ENCODE measurements around the gene SLC25A17.
"Not testable (repeated sequence)": the region's sequence is repeated elsewhere in the genome, so short reads cannot be mapped to it uniquely, and the experiment has no call there.

The SLC25A17 gene

DNA sequence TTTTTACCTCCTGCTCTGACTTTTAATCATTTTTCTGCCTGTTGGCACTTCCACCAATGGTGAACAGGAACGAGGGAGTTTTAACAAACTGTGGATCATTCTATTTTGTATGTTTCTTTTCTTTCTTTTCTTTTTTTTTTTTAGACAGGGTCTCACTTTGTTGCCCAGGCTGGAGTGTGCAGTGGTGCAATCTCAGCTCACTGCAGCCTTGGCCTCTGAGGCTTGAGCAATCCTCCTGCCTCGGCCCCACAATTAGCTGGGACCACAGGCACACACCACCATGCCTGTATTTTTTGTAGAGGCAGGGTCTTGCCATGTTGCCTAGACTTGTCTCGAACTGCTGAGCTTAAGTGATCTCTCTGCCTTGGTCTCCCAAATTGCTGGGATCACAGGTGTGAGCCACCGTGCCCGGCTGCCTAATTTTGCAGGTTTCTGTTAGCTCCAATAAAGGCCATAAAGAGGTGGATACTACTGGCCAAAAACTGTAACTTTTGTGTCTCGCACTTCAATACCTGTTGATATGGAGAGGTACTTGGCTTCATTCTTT lies 59.8 kb downstream of the SLC25A17 start:
- in situ Hi-C loops (cut with HindIII; ENCODE audit: low sequenced_read_pairs): no loop called here

DNA sequence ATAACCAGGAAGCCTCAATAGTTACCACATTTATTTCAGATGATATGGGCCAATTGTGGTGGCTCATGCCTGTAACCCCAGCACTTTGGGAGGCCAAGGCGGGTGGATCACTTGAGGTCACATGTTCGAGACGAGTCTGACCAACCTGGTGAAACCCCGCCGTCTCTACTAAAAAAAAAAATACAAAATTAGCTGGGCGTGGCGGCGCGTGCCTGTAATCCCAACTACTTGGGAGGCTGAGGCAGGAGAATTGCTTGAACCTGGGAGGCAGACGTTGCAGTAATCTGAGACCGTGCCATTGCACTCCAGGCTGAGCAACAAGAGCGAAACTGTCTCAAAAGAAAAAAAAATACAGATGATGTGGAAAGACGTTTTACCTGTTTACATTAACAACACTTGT lies 60.3 kb downstream of the SLC25A17 start:
- in situ Hi-C loops (cut with HindIII; ENCODE audit: low sequenced_read_pairs): not testable (repeated sequence)

DNA sequence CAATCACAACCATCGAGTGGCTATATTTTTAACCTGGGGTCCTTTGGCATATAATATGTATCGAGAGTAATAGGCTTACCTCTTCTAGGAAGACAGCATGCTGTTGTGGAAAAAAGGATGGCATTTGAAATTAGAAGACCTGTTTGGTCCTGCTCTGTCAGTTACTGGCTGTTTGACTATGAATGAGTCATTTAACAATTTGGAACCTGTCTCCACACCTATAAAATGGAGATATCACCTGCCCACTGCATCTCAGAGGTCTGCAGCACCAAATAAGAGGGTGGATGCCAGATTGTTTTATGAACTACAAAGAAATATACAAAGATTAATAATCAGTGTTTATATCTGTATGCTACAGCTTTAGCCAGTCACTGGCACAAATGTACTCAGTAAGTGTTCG lies 60.8 kb downstream of the SLC25A17 start:
- in situ Hi-C loops (cut with HindIII; ENCODE audit: low sequenced_read_pairs): no loop called here

DNA sequence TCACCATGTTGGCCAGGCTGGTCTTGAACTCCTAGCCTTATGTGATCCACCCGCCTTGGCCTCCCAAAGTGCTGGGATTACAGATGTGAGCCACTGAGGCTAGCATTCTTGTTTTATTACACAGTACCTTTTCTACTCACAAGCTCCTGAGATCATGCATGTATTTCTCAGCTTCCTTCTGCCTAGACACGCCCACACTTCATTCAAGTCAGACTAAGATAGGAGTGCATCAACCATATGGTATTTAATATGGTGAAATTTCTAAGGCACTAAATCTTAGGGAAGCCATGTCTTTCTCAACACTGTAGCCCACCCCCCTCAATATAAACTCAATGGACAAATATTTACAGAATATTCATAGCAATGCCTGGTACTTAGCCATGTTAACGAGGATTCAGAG lies 62.1 kb downstream of the SLC25A17 start:
- in situ Hi-C loops (cut with HindIII; ENCODE audit: low sequenced_read_pairs): no loop called here

DNA sequence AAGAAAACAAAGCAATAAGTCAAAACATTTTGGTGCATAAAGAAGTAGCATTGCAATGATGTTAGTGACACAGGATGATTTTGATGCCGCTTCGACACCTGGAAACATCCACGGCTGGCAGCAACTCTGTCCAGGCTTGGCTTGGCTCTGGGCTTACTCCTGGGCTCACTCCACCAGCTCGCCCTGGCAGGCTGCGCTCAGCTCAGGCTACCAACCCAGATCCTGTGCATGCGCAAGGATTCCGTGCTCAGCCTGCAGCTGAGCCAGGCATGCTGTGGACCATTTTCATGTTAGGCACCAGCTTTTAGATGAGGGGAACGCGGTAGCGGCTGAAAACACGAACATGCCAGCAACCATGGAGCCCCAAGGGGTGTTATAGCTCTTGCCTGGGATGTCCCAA lies 66.0 kb downstream of the SLC25A17 start:
- in situ Hi-C loops (cut with HindIII; ENCODE audit: low sequenced_read_pairs): no loop called here

DNA sequence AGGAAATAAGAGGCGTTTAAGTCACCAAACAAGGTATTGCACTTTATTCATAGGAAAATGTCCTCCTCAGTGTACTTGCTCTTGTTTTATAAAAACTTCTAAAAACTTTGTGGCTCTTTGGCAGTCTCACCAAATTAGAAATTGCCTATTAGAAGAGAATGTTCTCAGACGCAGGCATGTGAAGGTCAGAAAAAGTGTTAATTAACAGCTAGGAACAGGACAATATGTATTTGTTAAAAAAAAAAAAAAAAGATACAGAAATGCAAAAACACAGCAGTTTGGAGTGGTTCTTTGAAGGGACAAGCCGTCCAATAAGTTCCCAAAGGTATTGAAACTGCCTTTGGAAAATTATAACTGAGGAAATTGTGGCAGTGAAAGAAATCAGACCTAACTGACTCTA lies 67.9 kb downstream of the SLC25A17 start:
- in situ Hi-C loops (cut with HindIII; ENCODE audit: low sequenced_read_pairs): no loop called here

DNA sequence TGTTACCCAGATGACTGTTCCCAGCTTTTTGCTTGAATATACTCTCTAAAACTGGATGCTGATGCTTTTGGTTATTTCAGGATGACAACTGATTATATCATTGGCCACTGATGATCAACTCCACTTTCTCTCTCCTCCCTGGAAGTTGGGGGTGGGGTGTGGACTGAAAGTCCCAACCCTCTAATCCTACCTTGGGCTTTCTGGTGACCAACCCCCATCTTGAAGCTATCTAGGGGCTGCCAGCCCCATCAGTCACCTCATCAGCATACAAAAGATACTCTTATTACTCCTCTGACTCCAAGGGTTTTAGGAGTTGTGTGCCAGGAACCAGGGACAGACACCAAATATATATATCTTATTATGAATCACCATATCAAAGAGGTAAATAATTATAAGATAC lies 69.3 kb downstream of the SLC25A17 start:
- in situ Hi-C loops (cut with HindIII; ENCODE audit: low sequenced_read_pairs): no loop called here

DNA sequence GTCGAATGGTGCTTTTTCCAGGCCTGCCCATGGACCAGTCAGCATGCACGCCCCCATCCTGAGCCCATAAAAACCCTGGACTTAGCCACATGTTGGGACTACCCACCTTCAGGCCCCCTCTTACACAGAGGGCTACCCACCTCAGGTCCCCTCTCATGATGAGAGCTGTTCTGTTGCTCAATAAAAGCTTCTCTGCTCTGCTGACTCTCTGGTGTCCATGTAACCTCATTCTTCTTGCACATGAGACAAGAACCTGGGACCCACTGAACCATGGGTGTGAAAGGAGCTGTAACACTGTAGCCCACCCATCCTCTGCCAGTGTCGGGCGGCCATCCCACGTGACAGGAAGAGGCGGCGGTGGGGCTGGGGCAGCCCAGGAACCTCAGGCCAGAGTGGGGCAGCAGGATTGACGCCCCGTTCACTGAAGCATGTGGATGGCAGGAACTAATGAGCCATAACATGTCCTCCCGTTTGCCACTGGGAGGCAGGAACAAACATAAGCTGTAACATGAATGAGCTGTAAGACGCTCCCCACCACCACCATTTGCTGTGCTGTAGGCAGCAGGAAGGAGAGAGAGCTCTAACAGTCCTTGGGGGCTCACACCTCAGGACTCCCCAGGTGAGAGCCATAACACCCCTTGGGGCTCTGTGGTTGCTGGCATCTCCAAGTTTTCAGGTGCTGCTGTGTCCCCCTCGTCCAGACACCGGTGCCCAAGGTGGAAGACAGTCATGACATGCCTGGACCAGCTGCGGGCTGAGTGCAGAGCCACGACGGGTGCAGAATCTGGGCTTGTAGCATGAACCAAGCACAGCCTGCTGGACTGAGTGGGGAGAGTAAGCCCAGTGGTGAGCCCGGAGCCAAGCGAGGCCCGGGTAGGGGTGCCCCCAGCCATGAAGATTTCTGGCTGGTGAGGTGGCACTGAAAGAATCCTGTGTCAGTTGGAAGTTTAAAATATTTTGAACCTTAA lies 70.5 kb downstream of the SLC25A17 start:
- in situ Hi-C loops (cut with HindIII; ENCODE audit: low sequenced_read_pairs): no loop called here

DNA sequence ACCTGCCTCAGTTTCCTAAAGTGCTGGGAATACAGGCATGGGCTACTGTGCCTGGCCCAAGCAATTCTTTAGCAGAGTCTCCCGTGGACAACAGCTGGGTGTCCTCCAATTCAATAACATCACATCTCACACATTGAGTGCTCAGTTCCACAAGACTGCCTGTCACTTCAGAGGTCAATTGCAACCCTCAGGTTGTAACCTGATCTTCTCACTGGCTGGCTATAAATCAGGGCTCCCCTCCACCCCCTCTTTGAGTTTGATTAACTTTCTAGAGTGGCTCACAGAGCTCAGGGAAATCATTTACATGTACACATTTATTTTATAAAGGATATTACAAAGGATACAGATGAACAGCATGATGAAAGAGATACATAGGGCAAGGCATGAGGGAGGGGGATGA lies 71.8 kb downstream of the SLC25A17 start:
- in situ Hi-C loops (cut with HindIII; ENCODE audit: low sequenced_read_pairs): no loop called here

DNA sequence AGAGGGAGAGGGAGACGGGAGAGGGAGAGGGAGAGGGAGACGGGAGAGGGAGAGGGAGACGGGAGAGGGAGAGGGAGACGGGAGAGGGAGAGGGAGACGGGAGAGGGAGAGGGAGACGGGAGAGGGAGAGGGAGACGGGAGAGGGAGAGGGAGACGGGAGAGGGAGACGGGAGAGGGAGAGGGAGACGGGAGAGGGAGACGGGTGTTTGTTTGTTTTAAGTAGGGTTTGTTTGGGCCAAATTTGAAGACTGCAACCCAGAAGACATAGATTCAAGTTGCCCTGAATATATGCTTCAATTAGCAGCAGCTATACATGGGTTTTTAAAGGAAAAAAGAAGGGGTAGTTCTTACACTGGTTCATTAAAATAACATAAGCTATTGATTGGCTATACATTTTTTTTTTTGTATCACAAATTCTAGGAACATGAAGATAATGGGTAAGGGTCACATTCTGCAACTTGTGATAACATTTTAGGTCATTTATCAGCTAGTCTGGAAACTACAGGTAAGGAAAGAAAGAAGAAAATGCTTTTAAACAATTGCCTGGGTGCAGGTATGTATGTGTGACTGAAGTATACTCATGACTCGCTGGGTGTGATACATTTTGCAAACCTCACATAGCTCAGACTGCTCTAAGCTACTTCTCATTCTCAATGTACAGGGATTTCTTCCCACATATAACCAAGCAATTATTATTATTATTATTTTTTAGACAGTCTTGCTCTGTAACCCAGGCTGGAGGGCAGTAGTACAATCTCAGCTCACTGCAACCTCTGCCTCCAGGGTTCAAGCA lies 72.5 kb downstream of the SLC25A17 start:
- in situ Hi-C loops (cut with HindIII; ENCODE audit: low sequenced_read_pairs): no loop called here

DNA sequence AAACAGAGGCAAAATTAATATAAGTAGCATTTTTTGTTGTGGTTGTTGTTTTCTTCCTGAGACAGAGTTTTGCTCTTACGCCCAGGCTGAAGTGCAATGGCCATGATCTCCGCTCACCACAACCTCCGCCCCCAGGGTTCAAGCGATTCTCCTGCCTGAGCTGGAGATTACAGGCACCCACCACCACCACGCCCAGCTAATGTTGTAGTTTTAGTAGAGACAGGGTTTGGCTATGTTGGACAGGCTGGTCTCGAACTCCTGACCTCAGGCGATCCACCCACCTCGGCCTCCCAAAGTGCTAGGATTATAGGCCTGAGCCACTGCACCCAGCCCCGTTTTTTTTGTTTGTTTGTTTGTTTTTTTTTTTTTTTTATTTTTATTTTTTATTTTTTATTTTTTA lies 75.4 kb downstream of the SLC25A17 start:
- in situ Hi-C loops (cut with HindIII; ENCODE audit: low sequenced_read_pairs): no loop called here

DNA sequence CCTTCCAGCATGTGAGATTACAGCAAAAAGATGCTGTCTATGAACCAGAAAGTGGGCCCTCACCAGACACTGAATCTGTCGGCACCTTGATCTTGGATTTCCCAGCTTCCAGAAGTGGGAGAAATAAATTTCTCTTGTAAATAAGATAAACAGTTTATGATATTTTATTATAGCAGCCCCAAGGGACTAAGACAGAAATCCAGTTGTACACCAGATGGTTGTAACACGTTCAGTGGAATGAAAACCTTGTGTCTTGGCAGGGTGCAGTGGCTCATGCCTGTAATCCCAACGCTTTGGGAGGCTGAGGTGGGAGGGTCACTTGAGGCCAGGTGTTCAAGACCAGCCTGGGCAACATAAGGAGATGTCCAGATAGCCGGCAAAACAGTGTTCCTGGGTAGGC lies 78.0 kb downstream of the SLC25A17 start:
- in situ Hi-C loops (cut with HindIII; ENCODE audit: low sequenced_read_pairs): no loop called here

DNA sequence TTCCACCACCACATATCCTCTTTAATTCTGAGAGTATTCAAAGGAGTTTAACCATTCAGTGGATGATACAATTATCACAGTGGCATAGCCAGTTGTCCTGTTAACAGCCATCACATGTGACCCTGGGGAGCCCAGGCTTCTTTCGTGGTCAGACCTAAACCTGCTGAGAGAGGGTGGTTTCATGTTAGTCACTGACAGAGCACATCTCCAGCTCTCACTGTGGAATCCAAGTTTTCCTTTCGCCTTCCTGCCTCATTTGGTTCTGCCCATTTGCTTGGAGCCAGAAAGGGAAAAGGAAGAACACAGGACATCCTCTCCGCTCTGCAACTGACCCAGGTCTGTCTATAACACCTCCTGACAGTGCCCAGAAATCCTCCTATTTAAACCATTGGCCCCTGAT lies 79.4 kb downstream of the SLC25A17 start:
- in situ Hi-C loops (cut with HindIII; ENCODE audit: low sequenced_read_pairs): no loop called here

DNA sequence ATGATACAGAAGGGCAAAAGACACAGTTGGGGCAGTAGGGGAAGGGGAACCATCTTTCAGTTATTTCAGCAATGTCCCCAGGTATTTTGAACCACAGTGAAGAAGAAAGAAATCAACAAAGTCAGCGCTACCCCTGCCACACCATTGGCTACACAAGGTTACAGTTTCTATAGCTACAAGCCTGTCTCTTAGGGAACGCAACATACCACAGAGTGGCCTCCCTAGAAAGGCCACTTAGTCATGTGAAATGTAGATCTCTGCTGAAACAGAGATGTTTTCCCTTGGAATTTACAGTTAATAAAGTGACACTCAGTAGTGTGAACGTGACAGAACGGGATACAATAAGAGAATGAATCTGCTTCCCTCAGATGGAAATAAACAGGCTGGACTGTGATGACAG lies 85.2 kb downstream of the SLC25A17 start:
- in situ Hi-C loops (cut with HindIII; ENCODE audit: low sequenced_read_pairs): no loop called here

DNA sequence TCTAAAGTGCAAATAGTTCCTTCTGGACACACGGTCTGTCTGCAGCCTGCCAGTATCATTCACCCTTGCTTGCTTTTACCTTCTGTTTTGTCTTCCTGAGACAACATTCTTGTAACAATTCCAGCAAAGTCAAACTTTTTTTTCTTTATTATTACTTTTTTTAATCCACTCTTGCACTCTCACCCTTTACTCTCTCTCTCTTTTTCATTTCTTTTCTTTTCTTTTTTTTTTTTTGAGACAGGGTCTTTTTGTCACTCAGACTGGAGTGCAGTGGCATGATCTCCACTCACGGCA lies 86.2 kb downstream of the SLC25A17 start:
- in situ Hi-C loops (cut with HindIII; ENCODE audit: low sequenced_read_pairs): no loop called here

DNA sequence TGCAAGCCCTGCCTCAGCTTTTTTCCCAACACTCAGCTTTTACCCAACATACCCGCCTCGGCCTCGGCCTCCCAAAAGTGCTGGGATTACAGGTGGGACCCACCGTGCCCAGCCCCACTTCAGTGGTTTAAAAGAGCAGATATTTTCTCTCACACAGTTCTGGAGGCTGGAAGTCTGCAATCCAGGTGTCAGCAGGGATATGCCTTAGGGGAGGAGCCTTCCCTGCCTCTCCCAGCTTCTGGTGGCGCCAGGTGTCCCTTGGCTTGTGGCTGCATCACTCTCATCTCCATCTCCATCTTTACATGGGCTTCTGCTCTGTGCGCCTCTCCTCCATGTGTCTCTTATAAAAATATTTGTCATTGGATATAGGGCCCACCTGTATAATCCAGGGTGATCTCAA lies 89.9 kb downstream of the SLC25A17 start:
- in situ Hi-C loops (cut with HindIII; ENCODE audit: low sequenced_read_pairs): no loop called here

DNA sequence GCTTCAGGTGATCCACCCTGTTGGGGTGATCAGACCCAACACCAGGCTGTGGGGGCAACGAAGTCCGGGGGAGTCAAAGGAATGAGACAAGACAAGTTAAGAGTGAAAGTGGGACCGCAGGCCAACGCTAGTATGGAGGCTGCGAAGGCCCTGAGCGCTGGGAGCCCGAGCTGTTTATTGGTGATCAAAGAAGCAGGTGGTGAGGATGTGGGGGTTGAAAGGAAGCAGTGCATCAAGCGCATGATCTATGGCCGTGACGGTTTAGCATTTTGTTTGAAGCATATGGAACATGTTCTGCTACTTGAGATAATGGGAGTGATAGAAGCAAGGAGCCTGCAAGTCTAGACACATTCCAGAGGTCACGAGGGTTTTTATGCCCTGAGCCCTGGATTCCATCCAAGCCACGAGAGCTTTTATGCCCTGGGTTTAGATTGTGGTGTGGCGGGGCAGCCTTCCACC lies 90.4 kb downstream of the SLC25A17 start:
- in situ Hi-C loops (cut with HindIII; ENCODE audit: low sequenced_read_pairs): no loop called here

DNA sequence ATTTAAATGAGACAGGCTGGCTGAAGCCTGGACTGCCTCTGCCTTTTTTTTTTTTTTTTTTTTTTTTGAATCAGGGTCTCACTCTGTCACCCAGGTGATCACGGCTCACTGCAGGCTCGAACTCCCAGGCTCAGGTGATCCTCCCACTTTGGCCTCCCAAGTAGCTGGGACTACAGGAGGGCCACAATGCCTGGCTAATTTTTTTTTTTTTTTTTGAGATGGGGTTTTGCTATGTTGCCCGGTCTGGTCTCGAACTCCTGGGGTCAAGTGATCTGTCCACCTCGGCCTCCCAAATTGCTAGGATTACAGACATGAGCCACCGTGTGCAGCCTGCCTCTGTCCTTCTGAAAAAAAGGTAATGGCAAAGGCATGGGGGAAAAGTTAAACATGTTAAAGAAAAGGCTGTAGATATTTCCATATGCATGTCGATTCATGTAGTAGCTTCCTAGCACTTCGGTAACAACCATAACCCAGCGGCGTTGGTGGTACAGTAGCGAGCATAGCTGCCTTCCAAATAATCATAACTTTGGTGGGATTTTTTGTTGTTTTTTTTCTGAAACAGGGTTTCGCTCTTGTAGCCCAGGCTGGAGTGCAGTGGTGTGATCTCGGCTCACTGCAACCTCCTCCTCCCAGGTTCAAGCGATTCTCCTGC lies 91.1 kb downstream of the SLC25A17 start:
- in situ Hi-C loops (cut with HindIII; ENCODE audit: low sequenced_read_pairs): no loop called here

DNA sequence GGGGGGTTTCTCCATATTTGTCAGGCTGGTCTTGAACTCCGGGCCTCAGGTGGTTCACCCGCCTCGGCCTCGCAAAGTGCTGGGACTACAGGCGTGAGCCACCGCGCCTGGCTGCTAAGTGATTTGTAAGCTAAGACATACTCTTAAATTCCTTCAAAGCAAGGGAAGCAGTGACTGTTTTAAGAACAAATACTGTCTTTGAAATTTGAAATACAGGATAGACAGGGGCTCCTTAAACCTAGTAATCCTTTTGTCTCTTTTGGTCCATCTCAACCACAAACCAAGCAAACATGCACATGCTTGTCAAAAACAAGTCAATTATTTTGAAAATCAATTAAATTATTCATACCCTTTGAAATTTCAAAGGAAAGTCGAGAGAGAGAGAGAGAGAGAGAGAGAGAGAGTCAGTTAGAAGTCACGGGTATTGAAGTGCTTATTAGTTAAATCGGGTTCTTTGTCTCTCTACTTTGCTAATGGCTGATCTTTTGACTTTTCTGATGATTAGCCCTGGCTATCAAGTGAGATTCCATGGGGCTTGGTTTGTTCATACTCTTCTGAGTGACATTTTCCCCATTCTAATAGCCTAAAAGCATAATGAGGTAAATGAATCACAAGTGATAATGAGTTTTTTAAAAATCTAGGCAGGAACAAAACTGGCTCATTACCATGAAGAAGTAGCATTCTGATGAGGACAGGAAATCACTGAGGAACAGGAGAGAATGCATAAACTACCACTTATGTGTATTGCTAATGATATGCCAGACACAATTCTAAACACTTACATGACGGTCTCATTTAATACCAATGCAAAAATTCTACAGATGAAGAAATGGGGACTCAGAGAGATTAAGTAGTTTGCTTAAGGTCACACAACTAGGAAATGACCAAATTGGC lies 91.8 kb downstream of the SLC25A17 start:
- in situ Hi-C loops (cut with HindIII; ENCODE audit: low sequenced_read_pairs): no loop called here

DNA sequence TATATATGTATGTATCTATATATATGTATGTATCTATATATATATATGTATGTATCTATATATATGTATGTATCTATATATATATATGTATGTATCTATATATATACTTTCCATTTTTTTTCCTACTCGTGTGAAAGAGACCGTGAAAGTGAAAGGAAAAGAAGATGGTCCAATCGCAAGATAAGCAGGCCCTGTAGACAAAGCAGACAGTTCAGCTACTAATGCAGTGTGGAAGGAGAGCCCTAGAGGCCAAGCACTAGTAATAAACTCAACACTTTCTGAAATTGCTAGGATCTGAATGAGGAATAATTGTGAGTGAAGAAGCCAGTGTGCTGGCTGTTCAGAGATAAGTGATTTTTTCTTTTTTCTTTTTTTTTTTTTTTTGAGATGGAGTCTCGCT lies 92.6 kb downstream of the SLC25A17 start:
- in situ Hi-C loops (cut with HindIII; ENCODE audit: low sequenced_read_pairs): no loop called here
